Epithelial cell of esophagus (primary cell): ENCODE measurements around the gene GLB1L3.
"Not testable (repeated sequence)": the region's sequence is repeated elsewhere in the genome, so short reads cannot be mapped to it uniquely, and the experiment has no call there.

ENCODE experiments used
- DNase-seq: peaks from one replicate; pipeline ENCODE4 v3.0.0; 2010; ENCODE audit warnings: low read depth
- H3K4me3 ChIP-seq: 2 replicates; pipeline ENCODE4 v1.5.1; 2011; ENCODE audit warnings: mild to moderate bottlenecking, low read length, control low read depth
- CTCF ChIP-seq: IDR thresholded peaks from 2 replicates; pipeline ENCODE4 v1.5.1; 2011; ENCODE audit warnings: low read depth, mild to moderate bottlenecking, low read length, control low read depth, inconsistent platforms; ENCODE audit not compliant: insufficient read depth; ENCODE audit errors: missing control alignments

GLB1L3 gene

GRCh38 chr11:134248910-134249480 is 27.2 kb upstream of the GLB1L3 start:
- no peak for TF ChIP-seq CTCF
- no peak for DNase-seq
- no peak overlapping the region for H3K4me3 ChIP-seq

GRCh38 chr11:134250246-134250645 is 25.9 kb upstream of the GLB1L3 start:
- TF ChIP-seq CTCF, result no peak
- H3K4me3 ChIP-seq, result no peak overlapping the region
- DNase-seq, result no peak

- no peak for DNase-seq
- TF ChIP-seq CTCF, result no peak
- H3K4me3 ChIP-seq, result no peak overlapping the region
Observed at GRCh38 chr11:134250675-134251074, 25.5 kb upstream of the GLB1L3 start.

- peak overlapping the region; percentile 86 for H3K4me3 ChIP-seq
- TF ChIP-seq CTCF, result no peak
- DNase-seq, result peak; percentile 45
Observed at GRCh38 chr11:134252346-134253187, 23.6 kb upstream of the GLB1L3 start.

GRCh38 chr11:134253188-134253993 is 22.8 kb upstream of the GLB1L3 start, which contains the start of the genes ACAD8 and THYN1:
TSS of gene ACAD8 (plus strand) at chr11:134253568. CDS start at chr11:134253601, 33 bp downstream.
TSS of gene THYN1 (minus strand) at chr11:134253352. CDS start at chr11:134252882, 470 bp downstream.
- no peak for TF ChIP-seq CTCF
- H3K4me3 ChIP-seq, result peak within 1 kb of the TSS; percentile 86
- DNase-seq, result peak; percentile 98

GRCh38 chr11:134254433-134255183 is 21.6 kb upstream of the GLB1L3 start:
- no peak for DNase-seq
- no peak for TF ChIP-seq CTCF
- H3K4me3 ChIP-seq, result peak overlapping the region; percentile 86

- H3K4me3 ChIP-seq, DNase-seq: not testable (repeated sequence)
Observed at GRCh38 chr11:134255184-134255561, 21.0 kb upstream of the GLB1L3 start.
